ENCODE measurements around the gene SELENOP. TPM values are rescaled to one million over a fixed set of nuclear protein-coding genes. Genes with fewer than 3 reads are reported as not detected.

Gene SELENOP
- total and polyA plus RNA-seq, 2 experiments from 2014 or later: 11.0 to 12.3 TPM

GRCh38 chr5:42772265-42772993 lies 39.3 kb downstream of the SELENOP start:
- no peaks in the 10 kb centered on the region for H3K79me2 ChIP-seq (replicated peaks; ENCODE audit: insufficient read depth)
- H3K9me2 ChIP-seq (ENCODE audit: insufficient read depth): no peaks in the 10 kb centered on the region
- Mint-ChIP-seq H3K27me3 (ENCODE audit: insufficient read depth, low read depth, poor library complexity) (no peaks in the 10 kb centered on the region), H3K9me3 (no peaks in the 10 kb centered on the region), H3K27ac (no peak overlapping the region), H3K36me3 (ENCODE audit: low read depth) (peaks cover 5% of the 10 kb centered on the region; the same call in 2 of the 3 replicates), H3K4me1 (no peaks in the 10 kb centered on the region; the same call in 2 of the 3 replicates), H3K4me3 (no peak overlapping the region)
- ATAC-seq (no peak), DNase-seq (ENCODE audit: low spot score) (no peak)
- no peaks in the 10 kb centered on the region for H3K36me3 ChIP-seq (ENCODE audit: insufficient read depth)
- no peaks in the 10 kb centered on the region for H4K20me1 ChIP-seq (replicated peaks; ENCODE audit: insufficient read depth)
- TF ChIP-seq REST (IDR thresholded peaks at IDR 0.05; ENCODE audit: unreplicated experiment) (no peak), NANOG (IDR thresholded peaks at IDR 0.05; ENCODE audit: borderline replicate concordance) (no peak), CTCF (conservative IDR thresholded peaks at IDR 0.05; ENCODE audit: low read depth in 2 of 2) (no peak), STAT1 (IDR thresholded peaks at IDR 0.05; ENCODE audit: unreplicated experiment) (no peak), ZNF114 (CRISPR knock-in tag; IDR thresholded peaks at IDR 0.05) (no peak), CREB1 (CRISPR knock-in tag; IDR thresholded peaks at IDR 0.05; ENCODE audit: low read depth) (no peak), JUNB (IDR thresholded peaks at IDR 0.05; ENCODE audit: unreplicated experiment) (no peak), ZNF462 (CRISPR knock-in tag; IDR thresholded peaks at IDR 0.05) (no peak)
- H3F3A ChIP-seq (replicated peaks; ENCODE audit: low read depth): no peaks in the 10 kb centered on the region
- H3K4me2 ChIP-seq: no peak overlapping the region
- H3K4me1 ChIP-seq (ENCODE audit: insufficient read depth): peaks cover 3% of the 10 kb centered on the region
- no peaks in the 10 kb centered on the region for H3K27me3 ChIP-seq (ENCODE audit: insufficient read depth)
- H2AFZ ChIP-seq: no peak overlapping the region
- H3K4me3 ChIP-seq: no peak overlapping the region
- H3K27ac ChIP-seq (ENCODE audit: low read depth): no peak overlapping the region
